Peyer's patch (tissue), 4 donors: ENCODE results near the gene ANO8. TPM values are rescaled to one million over a fixed set of nuclear protein-coding genes. Genes with fewer than 3 reads are reported as not detected.
"Not testable (repeated sequence)": the region's sequence is repeated elsewhere in the genome, so short reads cannot be mapped to it uniquely, and the experiment has no call there.

Experiments used
- DNase-seq, 3 donors: peaks; one replicate each; pipeline ENCODE4 v3.0.0-alpha.2; 2017 to 2019
- H3K27ac ChIP-seq, 4 donors: fragments of 200-600 bp; sonication (generic); one replicate each; pipeline ENCODE4 v1.5.1; 2016 to 2019
- H3K27me3 ChIP-seq, 2 donors: fragments of 200-600 bp; sonication (generic); one replicate each; pipeline ENCODE4 v1.5.1; 2019
- H3K36me3 ChIP-seq, 3 donors: fragments of 200-600 bp; sonication (generic); one replicate each; pipeline ENCODE4 v1.5.1; 2016 to 2019
- H3K4me1 ChIP-seq, 4 donors: fragments of 200-600 bp; sonication (generic); one replicate each; pipeline ENCODE4 v1.5.1; 2016 to 2019
- H3K4me3 ChIP-seq, 4 donors: fragments of 200-600 bp; sonication (generic); 1 replicate in 3 of 4; 2 replicates in 1 of 4; pipeline ENCODE4 v1.5.1; 2016 to 2019; ENCODE audit warnings: mild to moderate bottlenecking in 1 of 4
- H3K9me3 ChIP-seq, 4 donors: fragments of 200-600 bp; sonication (generic); one replicate each; pipeline ENCODE4 v1.5.1; 2016 to 2019; ENCODE audit warnings: mild to moderate bottlenecking in 1 of 4
- POLR2A ChIP-seq, 2 donors: fragments of 450-650 bp; IDR thresholded peaks; one replicate each; pipeline ENCODE4 v1.5.1; 2017; ENCODE audit warnings: antibody characterized with exemption in 2 of 2, mild to moderate bottlenecking in 2 of 2, moderate library complexity in 2 of 2
- total RNA-seq, 4 donors: library from RNA; depleted of rRNA; stranded (reverse); fragments of >200 nt; gene quantifications; one replicate each; pipeline ENCODE4 v1.1.0, GENCODE V29; 2016
- TF ChIP-seq, protein P1 (sequence below), 6 experiments: fragments of 450-650 bp in 4 of 6; fragments of 200-600 bp in 2 of 6; sonication (generic) in 1 of 6; IDR thresholded peaks; one replicate each; pipeline ENCODE4 v1.5.1; 2017 to 2019; ENCODE audit warnings: antibody characterized with exemption in 6 of 6, mild to moderate bottlenecking in 3 of 6, moderate library complexity in 1 of 6

ANO8 gene
- total RNA-seq, 4 donors from 2014 or later: 10.3 to 18.9 (median 16.0) TPM

DNA sequence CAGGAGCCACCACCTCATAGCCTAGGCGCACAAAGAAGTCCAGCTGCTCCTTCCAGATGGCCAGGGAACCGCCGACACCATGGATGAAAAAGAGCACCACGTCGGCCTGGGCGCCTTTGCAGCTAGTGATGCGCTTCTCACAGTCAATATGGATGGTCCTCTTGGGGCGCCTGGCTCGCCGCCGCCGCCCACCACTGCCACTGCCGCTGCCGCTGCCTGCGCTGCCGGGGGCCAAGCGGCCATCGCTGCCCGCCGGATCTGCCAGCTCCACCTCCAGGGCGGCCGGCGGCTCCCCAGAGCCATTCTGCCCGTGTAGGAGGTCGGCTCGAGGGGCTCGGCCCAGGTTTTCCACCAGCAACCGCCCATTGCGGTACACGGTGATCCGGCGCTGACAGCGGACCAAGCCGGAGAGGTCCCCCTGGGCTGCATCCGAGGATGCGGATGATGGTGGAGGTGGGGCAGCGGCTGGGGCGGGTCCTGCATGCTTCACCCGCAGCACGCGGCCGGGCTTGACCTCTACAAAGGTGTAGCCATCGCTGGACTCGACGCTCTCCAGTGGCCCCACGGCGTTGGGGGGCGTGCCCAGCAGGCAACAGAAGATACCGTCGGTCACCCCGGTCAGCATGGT lies 33.5 kb downstream of the ANO8 start:
- DNase-seq: no peak
- no peaks in the 10 kb centered on the region for H3K9me3 ChIP-seq

DNA sequence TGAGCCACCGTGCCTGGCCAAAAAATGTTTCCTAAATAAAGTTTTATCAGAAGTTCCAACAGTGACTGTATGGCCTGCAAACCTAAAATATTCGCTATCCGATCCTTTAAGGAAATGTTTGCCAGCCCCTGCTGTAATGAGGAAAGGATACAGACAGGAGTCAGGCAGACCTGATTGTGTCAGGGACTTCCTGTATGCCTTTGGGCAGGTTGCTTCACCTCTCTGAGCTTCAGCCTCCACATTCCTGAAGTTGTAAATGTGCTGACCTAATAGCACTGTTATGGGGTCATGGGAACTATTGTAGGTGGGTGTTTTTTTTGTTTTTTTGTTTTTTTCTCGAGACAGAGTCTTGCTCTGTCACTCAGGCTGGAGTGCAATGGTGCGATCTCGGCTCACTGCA lies 37.7 kb downstream of the ANO8 start:
- no peak overlapping the region for H3K27ac ChIP-seq
- no peaks in the 10 kb centered on the region for H3K9me3 ChIP-seq
- no peak for TF ChIP-seq POLR2A (IDR thresholded peaks at IDR 0.05)
- TF ChIP-seq, protein P1, sequence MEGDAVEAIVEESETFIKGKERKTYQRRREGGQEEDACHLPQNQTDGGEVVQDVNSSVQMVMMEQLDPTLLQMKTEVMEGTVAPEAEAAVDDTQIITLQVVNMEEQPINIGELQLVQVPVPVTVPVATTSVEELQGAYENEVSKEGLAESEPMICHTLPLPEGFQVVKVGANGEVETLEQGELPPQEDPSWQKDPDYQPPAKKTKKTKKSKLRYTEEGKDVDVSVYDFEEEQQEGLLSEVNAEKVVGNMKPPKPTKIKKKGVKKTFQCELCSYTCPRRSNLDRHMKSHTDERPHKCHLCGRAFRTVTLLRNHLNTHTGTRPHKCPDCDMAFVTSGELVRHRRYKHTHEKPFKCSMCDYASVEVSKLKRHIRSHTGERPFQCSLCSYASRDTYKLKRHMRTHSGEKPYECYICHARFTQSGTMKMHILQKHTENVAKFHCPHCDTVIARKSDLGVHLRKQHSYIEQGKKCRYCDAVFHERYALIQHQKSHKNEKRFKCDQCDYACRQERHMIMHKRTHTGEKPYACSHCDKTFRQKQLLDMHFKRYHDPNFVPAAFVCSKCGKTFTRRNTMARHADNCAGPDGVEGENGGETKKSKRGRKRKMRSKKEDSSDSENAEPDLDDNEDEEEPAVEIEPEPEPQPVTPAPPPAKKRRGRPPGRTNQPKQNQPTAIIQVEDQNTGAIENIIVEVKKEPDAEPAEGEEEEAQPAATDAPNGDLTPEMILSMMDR (IDR thresholded peaks at IDR 0.05): no peak
- no peak overlapping the region for H3K4me3 ChIP-seq
- DNase-seq: no peak
- peaks cover 0 to 7% (median 0%) of the 10 kb centered on the region in 3 donors for H3K36me3 ChIP-seq
- no peaks in the 10 kb centered on the region for H3K27me3 ChIP-seq
- peaks cover 0 to 3% (median 1%) of the 10 kb centered on the region in 4 donors for H3K4me1 ChIP-seq

More for the DNA sequence above, 33.5 kb downstream of the ANO8 start:
- Histone ChIP-seq H3K4me3 (no peak overlapping the region), H3K27ac (no peak overlapping the region), H3K36me3 (peaks cover 0 to 7% (median 0%) of the 10 kb centered on the region in 3 donors), H3K27me3 (no peaks in the 10 kb centered on the region), H3K4me1 (peaks cover 0 to 28% (median 5%) of the 10 kb centered on the region in 4 donors)
- TF ChIP-seq, protein P1 (IDR thresholded peaks at IDR 0.05): no peak
- TF ChIP-seq POLR2A (IDR thresholded peaks at IDR 0.05): no peak

DNA sequence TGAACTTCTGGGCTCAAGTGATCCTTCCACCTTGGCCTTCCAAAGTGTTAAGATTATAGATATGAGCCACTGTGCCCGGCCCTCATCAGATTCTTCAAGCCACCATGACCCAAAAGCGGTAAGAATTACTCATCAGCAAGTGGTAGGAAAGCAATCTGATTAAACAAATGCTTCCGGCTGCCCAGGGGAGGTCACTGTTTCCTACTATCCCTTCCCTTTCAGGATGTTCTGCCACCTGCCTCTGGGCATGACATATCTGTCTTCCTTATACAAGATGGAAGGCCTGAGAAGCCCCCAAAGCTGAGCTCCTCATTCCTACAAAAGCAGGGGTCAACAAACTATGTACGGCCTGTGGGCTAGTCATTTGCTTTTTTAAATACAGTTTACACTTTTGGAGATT lies 38.4 kb downstream of the ANO8 start:
- H3K27me3 ChIP-seq: no peaks in the 10 kb centered on the region
- H3K4me1 ChIP-seq: peaks cover 0 to 4% (median 2%) of the 10 kb centered on the region in 4 donors
- no peak for DNase-seq
- H3K36me3 ChIP-seq: peaks cover 0 to 7% (median 0%) of the 10 kb centered on the region in 3 donors
- TF ChIP-seq, protein P1 (IDR thresholded peaks at IDR 0.05): no peak
- no peak for TF ChIP-seq POLR2A (IDR thresholded peaks at IDR 0.05)
- no peak overlapping the region for H3K4me3 ChIP-seq
- no peaks in the 10 kb centered on the region for H3K9me3 ChIP-seq
- H3K27ac ChIP-seq: no peak overlapping the region

DNA sequence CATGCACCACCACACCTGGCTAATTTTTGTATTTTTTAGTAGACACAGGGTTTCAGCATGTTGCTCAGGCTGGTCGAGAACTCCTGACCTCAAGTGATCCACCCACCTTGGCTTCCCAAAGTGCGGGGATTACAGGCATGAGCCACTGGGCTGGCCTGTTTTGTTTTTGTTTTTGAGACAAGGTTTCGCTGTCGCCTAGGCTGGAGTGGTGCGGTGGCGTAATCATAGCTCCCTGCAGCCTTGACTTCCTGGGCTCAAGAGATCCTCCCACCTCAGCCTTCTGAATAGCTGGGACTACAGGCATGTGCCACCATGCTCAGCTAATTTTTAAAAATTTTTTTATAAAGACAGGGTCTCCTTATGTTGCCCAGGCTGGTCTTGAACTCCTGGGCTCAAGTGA lies 39.1 kb downstream of the ANO8 start:
- not testable (repeated sequence) for H3K4me3 ChIP-seq, H3K9me3 ChIP-seq, H3K36me3 ChIP-seq, H3K4me1 ChIP-seq, DNase-seq, H3K27me3 ChIP-seq, H3K27ac ChIP-seq

DNA sequence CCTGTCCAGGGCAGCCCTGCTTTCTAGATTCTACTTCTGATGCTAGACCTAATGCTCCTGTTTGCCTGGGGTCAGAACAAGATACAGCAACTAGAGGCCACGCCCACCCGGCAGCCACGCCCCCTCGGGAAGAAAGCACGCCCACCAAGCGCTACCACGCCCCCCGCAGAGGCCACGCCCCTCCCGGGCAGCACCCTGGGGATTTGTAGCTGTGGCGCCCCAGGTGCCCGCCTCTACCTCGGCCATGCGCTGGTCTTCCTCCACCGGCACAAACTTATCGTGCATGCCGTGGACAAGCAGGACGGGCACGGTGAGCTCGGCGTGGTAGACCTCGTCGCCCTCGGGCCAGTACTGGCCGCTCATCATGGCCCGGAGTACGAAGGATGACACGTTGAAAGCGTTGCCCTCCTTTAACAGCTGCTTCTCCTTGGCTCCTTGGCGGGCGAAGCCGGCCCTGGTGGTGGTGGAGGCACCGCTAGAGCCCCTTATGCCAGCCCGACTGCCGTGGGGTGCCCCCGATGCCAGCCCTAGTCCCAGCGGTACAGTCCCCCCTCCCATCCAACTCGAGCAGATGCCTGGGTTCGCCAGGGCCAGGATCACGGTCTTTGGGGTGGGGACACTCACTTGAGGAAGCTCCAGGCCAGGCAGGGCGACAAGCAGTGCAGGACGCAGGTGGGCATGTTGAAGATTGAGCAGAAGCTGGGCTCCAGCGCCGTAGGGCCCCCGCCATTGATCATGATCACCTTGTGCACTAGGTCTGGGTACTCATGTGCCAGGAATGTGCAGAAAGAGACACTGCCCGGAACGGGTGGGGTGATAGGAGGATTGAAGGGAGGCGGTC lies 40.4 kb downstream of the ANO8 start:
- Histone ChIP-seq H3K27ac (no peak overlapping the region), H3K27me3 (no peaks in the 10 kb centered on the region), H3K9me3 (no peaks in the 10 kb centered on the region), H3K4me1 (peaks cover 0 to 4% (median 2%) of the 10 kb centered on the region in 4 donors), H3K4me3 (no peak overlapping the region), H3K36me3 (no peaks in the 10 kb centered on the region)
- no peak for TF ChIP-seq POLR2A (IDR thresholded peaks at IDR 0.05)
- TF ChIP-seq, protein P1 (IDR thresholded peaks at IDR 0.05): no peak
- DNase-seq: peak; percentile 35 to 65 (median 61)

DNA sequence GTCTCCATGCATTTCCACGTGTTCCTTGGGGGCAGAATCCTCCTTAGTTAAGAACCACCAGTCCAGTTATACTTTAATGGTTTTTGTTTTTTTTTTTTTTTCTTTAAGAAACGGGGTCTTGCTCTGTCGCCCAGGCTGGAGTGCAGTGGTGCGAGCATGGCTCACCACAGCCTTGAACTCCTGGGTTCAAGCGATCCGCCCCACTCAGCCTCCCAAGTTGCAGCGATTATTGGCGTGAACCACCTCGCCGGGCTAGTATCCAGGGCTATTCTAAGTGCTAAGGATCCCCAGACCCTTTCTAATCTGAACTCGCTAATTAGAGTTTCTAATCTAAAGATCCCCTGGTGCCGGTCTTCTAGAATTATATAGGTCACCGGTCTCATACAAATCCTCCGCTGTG lies 41.0 kb downstream of the ANO8 start:
- H3K9me3 ChIP-seq: no peaks in the 10 kb centered on the region
- no peaks in the 10 kb centered on the region for H3K27me3 ChIP-seq
- H3K4me1 ChIP-seq: peaks cover 0 to 4% (median 2%) of the 10 kb centered on the region in 4 donors
- no peak for DNase-seq
- H3K4me3 ChIP-seq: no peak overlapping the region
- TF ChIP-seq POLR2A (IDR thresholded peaks at IDR 0.05): no peak
- TF ChIP-seq, protein P1 (IDR thresholded peaks at IDR 0.05): no peak
- H3K36me3 ChIP-seq: no peaks in the 10 kb centered on the region
- H3K27ac ChIP-seq: no peak overlapping the region
